Inflammatory macrophage treated with lipopolysaccharide for 4 hours (primary cell): ENCODE measurements around the gene IL12RB1.
"Not testable (repeated sequence)": the region's sequence is repeated elsewhere in the genome, so short reads cannot be mapped to it uniquely, and the experiment has no call there.

Experiments used
- DNase-seq: peaks from one replicate; pipeline ENCODE4 v3.0.0-alpha.2; 2020

IL12RB1 gene

DNA sequence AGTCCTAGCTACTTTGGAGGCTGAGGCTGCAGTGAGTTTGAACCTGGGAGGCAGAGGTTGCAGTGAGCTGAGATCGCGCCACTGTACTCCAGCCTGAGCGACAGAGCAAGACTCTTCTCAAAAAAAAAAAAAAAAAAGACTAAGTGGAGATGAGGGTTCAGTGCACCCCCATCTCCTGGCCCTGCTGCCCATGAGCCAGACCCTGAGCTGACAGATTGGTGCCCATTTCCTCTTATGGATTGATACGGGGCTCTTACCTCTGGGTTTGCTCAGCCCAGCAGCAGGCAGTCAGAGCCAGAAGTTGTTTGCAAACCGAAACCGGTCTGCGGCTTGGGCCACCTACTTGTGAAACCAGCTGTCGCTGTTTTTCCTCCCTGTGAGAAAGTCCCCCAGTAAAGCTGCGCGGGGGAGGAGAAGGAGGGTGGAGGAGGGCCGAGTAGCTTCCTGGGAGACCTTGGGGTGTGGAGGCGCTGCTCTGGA is 41.9 kb downstream of the IL12RB1 start:
- peak; percentile 95 for DNase-seq

DNA sequence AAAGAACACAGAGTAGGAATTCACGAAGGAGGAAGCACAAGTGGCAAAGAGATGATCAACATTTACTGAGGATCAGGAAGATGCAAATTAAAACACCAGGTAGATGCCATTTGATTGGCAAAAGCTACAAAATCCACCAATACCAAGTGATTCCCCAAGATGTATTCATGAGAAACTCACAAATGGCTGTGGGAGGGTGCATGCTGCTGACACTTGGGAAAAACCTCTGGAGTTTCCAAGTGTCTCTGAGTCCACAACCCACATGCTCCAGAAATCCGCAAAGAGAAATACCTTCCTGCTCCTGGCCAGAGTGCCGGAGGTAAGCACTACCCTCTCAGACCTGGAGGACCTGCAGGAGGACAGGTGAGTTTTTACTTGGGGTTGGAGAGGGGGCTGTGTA is 43.1 kb downstream of the IL12RB1 start:
- DNase-seq: peak; percentile 50

DNA sequence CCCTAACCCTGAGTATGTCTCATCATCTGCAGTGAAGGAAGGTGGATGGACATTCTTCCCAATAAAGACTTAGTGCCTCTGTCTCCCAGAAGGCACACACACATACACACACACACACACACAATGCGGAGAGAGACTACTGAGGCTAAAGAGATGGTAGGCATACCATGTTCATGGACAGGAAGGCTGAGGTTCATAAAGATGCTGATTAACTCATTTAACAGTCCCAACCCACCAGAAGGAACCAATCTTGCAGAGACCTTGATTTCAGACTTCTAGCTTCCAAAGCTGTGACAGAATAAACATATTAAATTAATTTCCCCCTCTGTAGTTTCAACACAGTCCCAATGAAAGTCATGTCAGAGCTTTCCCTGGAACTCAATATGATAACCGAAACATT is 45.7 kb downstream of the IL12RB1 start:
- no peak for DNase-seq

DNA sequence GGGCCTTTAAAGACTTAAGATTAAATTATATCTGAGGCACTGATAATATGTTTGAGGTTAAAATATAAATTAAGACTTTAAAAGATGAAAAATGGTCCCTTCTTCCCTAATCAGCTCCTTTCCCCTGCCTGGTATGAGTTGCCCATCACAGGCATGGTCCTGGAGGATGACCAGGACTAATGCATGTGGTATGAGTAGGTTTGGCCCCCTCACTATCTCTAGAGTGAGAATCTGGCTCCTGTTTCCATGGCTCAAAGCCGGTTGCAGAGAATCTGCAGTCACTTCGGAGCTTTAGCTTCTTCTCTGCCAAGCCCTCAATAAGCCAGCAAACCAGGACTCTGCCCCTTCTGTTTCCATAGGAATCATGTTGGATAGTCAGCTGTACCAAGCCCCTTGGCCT is 54.6 kb downstream of the IL12RB1 start:
- not testable (repeated sequence) for DNase-seq

DNA sequence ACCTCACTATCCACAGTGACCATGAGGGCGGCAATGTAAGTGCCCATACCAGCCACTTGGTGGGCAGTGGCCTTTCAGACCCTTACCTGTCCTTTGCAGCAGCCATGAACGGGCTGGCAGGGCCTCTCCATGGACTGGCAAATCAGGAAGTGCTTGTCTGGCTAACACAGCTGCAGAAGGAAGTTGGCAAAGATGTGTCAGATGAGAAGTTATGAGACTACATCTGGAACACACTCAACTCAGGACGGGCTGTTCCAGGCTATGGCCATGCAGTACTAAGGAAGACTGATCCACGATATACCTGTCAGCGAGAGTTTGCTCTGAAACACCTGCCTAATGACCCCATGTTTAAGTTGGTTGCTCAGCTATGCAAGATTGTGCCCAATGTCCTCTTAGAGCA is 55.3 kb downstream of the IL12RB1 start:
- DNase-seq: peak; percentile 60

DNA sequence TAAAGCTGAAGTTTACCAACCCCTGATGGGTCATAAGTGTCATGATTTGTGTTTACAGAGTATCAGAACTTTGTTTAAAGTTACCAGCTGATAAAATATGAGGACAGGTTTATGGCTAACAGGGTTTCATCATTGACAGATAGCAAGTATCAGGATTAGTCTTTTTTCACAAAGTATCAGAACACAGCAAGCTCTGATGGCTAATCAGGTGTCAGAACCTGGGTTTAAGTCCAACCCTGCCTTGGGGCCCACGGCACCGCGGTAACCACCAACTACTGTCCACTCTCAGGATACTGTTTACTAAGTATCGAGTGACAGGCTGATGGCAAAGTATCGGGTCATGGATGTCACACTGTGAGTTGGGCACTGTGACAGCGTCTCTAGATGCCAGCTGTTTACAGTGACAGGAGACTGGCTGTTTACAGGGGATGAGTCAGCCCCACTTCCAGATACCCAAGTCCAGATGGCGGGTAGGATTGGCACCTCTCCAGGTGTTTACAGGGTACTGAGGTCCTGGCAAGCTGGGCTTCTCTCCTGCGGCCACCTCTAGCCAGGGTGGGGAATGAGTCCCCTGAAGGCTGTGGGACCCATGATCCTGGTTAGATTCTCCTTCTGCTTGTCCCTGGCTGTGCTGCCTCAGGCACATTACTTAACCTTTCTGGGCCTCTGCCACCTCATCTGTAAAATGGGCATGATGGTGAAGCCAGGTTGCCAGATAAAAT is 57.0 kb downstream of the IL12RB1 start:
- no peak for DNase-seq

DNA sequence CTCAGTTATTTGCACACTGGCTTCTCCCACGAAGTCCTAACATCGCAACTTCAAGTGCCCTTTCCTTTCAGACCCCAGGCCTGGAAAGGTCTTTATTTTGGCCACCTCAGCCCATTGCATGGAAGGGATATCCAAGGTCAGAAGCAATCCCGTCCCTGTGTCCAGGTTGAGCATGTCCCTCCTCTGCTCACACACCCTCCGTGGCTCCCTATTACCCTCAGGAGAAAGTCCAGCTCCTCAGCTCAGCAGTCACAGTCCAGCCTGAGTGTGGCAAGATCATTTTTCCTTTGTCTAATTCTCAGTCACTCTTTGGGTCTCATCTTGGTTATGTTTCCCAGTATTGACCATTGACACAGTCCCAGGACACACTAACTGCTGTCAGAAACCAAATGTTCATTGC is 59.6 kb downstream of the IL12RB1 start:
- no peak for DNase-seq

DNA sequence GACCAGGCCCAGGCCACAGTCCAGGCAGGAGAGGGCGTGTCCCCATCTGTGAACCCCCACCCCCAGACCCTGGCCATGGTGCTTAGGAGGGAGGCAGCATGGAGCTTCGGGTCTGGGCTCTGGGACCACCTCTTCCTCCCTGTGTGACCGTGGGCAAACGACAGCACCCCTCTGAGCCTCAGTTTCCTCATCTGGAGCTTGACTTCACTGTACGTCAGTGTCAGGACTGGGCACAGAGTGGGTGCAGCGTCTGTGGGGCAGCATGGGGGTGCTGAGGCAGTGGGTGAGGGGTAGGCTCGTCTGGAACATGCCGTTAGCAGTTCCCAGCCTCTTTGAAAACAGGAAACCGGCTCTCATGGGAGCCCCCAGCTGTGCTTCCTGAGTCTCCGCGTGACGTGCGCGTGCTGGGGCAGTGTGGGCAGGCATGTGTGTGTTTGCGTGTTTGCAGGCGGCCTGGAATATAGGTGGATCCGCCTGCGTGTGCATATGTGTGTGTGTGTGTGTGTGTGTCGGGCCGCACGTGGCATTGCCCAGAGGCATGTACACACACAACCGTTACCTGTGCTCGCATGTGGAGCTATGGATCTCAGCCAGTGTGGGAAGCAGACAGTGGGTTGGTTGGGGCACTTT is 63.0 kb downstream of the IL12RB1 start:
- DNase-seq: peak; percentile 87

DNA sequence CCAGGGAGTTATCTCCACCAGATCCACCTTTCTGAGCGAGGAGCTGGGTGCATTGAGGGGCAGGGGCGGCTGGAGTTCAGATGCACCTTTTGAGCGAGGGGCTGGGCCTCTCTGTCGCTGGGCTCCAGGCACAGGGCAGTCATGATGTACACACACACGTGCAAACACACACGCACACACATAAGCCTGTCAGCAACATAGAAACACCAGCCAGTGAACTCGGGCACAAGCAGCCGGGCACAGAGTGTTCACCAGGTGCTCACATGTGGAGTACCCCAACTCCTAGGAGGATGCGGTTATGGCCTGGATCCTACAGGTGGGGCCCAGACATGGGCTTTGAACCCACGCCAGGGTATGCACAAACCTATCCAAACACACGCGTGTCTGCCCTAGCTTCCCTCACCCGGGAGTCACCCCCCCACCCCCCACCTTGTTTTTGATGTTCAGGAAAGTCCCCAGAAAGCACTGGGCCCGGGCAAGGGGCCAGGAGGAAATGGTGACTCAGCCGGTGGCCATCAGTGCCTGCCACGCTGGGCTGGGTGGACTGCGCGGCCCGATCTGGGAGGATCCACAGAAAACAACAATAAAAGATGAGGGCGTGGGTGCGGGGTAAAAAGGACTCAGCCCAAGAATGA is 65.5 kb downstream of the IL12RB1 start:
- DNase-seq: peak; percentile 93

DNA sequence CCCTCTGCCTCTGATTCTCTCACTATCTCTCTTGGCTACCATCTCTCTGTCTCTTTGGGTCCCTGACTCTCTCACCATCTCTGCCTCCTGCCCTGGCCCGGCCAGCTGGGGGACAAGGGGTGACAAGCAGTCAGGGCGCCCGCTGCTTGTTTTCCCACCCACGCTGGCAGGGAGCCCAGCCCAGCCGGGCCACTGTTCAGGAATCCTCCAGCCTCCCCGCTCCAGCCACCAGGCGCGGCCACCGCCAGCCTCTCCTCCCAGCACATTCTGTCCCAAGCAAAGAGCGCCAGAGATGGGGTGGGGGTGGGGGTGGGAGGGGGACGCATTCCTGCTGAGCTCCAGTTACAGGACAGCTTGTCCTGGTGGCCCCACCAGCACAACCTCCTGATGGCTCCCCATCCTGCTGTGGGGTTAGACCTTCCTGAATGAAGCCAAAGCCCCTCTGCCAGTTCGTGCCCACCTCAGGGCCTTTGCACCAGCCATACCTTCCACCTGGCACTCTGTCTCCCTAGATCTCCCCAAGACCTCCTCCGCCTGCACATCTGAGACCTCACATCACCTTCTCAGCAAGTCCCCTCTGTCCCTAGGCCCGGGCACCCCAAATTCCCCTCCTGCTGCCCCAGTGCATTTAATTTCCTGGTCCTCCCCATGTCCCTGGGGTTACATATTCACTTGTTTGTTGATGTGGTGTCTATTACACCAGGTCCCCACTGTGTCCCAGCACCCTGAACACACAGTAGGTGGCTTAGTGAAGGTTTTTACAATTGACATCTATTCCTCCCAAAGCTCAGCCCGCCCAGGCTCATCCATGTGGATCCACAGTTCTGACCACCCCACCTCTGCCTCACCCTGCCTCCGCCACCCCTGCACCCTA is 66.3 kb downstream of the IL12RB1 start:
- no peak for DNase-seq

DNA sequence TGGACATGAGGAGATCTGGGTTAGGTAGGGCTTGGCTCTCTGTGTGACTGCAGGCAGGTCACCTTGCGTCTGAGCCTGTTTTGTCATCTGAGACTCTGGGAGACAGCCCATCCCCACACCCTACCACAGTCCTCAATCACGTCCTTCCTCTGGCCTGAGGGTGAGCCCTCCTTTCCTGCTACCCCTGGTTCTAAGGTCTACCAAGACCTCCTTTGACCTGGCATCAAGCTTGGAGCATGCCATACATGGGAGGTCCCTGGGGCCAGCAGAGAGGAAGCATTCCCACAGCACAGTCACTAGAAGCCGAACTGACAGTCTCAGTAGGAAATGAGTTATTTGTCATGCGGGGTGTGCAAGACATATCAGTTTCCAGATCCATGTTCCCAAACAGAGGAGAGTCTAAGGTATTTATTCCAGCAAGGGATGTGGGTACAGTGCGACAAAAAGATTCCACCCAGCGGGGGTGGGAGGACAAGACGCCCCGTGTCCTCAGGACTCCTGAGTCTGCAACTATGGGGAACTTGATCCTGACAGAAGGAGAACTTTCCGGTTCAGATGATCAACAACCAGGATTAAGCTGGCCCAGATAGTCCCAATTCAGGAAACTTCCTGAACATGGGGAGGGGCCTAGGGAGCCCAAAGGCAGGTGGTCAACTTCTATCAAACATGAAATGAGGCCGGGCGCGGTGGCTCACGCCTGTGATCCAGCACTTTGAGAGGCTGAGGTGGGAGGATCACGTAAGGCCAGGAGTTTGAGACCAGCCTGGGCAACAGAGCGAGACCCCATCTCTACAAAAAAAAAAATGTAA is 69.3 kb downstream of the IL12RB1 start:
- peak; percentile 81 for DNase-seq

DNA sequence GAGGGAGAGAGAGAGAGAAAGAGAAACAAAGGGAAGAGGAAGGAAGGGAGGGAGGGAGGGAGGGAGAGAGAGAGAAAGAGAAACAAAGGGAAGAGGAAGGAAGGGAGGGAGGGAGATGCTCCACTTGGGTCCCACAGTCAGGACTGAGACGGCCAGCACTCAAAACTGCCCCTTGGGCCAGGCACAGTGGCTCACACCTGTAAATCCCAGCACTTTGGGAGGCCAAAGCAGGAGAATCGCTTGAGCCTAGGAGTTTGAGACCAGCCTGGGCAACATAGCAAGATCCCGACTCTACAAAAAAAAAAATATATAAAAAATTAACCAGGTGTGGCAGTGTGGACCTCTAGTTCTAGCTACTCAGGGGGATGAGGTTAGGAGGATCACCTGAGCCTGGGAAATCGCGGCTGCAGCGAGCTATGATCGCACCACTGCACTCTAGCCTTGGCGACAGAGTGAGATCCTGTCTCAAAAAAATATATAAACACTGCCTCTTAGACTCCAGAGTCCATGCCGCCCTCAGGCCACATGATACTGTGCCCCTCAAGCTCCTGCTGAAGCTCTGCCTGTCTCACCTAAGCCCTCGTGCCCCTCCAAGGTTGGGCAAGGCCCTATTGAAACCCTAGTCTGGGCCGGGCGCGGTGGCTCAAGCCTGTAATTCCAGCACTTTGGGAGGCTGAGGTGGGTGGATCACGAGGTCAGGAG is 70.4 kb downstream of the IL12RB1 start:
- no peak for DNase-seq

DNA sequence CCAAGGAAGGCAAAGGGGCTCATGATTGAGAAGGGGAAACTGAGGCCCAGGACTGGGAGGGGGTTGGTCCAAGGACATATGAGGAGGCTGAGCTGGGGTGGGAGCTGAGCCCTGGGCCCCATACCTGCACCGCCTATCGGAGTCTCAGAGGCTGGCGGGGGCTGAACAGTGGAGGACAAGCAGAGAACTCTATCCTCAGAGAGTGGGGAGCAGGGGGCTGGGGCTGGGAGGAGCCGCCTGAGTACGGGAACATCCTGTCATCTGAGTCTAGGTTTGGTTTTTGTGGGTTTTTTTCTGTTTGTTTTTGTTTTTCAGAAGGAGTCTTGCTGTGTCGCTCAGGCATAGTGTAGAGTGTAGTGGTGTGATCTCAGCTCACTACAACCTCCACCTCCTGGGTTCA is 72.5 kb downstream of the IL12RB1 start:
- DNase-seq: no peak

DNA sequence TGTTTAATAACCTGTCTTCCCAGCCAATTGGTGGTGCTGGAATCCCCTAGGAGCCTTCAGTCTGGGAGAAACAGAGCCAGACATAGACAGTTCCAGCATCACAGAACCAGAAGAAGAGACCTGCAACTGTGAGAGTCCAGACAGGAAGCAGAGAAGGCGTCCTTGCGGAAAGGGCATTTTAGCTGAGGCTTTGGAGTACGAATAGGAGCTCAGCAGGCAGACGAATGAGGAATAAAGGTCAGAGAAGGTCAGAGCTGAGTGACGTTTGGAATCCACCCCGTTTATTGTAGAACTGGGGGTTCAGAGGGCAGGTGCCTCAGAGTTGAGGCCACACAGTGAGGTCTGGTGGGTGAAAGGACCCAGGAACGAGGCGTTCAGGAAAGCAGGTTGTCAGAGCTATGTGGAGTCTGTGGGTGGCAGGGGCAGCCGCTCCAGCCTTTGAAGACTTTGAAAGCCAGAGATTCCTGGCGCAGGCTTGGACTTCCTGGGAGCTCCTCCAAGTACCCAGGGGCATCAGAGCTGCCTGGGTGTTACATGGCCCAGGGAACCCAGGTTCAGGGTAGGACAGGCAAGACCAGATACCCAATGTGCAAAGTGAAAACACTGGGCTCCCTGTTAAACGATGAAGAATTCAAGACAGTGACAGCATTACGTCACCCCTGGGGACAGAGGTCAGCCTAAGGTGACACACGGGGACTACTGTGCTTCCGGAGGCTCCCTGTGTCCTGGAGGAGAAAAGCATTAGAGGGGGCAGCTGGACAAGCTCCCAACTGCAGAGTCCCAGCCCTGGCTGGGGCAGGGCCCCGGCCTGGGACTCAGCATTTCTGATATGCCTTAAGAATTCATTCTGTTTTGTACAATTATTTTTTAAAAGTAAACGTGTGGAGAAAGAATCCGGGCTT is 73.3 kb downstream of the IL12RB1 start:
- no peak for DNase-seq

DNA sequence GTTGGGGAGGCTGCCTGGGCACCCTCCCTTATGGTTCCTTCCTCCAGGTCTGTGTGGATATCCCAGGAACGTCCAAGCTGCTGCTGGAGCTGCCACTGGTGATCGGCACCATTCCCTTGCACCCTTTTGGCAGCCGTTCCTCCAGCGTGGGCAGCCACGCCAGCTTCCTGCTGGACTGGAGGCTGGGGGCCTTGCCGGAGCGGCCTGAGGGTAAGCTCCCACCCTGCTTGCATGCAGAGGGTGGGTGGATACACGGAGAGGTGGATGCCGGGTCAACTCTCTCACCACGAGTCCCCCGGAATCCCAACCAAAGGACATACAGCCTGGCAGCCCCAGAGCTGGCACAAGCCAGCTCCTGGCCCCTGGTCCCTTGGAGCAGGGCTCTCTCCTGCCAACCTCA is 76.6 kb downstream of the IL12RB1 start:
- no peak for DNase-seq

DNA sequence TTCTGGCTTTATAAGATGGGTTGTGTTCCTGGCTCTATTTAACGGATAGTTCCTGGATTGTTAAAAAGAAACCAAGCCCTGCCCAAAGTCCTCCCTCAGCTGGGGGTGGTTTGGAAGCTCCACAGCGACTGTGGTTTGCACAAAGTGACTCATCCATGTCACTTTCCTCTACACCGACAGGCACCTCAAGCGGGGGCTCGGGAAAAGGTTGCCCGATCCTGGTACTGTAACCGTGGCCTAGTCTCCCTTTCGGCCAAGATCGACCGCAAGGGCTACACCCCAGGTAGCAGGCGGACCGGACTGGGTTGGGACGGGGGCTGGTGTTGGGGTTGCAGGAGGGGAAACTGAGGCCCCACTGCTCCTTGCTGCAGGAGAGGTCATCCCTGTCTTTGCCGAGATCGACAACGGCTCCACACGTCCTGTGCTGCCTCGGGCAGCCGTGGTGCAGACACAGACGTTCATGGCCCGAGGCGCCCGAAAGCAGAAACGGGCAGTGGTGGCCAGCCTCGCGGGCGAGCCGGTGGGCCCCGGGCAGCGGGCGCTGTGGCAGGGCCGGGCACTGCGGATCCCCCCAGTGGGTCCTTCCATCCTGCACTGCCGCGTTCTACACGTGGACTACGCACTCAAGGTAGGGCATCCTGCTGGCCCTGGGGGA is 77.2 kb downstream of the IL12RB1 start:
- DNase-seq: peak; percentile 70
